ENCODE results near the gene CUBN.

DNA sequence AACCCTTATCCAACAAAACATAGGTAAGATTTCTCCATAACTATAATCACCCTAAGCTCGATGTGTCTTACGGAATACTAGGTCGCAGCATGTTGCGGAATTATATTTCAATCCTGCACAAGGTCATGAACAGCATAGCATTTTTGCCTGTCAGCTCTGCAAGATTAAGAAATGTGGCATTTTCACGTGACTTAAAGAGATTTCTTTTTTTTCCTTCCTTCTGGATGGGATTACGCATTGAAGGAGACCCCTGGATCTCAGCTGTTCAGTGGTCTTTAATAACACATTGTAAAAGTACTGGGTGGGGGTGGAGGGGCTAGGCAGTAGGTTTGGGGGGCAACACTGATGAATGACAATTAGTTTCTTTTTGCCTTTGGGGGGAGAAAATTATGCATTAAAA lies 106.7 kb downstream of the CUBN start:
- TF ChIP-seq, protein P1, sequence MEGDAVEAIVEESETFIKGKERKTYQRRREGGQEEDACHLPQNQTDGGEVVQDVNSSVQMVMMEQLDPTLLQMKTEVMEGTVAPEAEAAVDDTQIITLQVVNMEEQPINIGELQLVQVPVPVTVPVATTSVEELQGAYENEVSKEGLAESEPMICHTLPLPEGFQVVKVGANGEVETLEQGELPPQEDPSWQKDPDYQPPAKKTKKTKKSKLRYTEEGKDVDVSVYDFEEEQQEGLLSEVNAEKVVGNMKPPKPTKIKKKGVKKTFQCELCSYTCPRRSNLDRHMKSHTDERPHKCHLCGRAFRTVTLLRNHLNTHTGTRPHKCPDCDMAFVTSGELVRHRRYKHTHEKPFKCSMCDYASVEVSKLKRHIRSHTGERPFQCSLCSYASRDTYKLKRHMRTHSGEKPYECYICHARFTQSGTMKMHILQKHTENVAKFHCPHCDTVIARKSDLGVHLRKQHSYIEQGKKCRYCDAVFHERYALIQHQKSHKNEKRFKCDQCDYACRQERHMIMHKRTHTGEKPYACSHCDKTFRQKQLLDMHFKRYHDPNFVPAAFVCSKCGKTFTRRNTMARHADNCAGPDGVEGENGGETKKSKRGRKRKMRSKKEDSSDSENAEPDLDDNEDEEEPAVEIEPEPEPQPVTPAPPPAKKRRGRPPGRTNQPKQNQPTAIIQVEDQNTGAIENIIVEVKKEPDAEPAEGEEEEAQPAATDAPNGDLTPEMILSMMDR (IDR thresholded peaks at IDR 0.05; ENCODE audit: low read depth, low read length): no peak
- TF ChIP-seq MYC (IDR thresholded peaks at IDR 0.05; ENCODE audit: low read depth, low read length): no peak
